Progenitor cell of endocrine pancreas (in vitro differentiated cells): Measurements from ENCODE around the gene MSH3. TPM values are rescaled to one million over a fixed set of nuclear protein-coding genes. Genes with fewer than 3 reads are reported as not detected.
"Not testable (repeated sequence)": the region's sequence is repeated elsewhere in the genome, so short reads cannot be mapped to it uniquely, and the experiment has no call there.

Experiments
- DNase-seq: peaks from one replicate; pipeline ENCODE4 v3.0.0; 2021; ENCODE audit warnings: low spot score; ENCODE audit not compliant: unreplicated experiment
- H3K27ac Mint-ChIP-seq: 2 replicates; pipeline ENCODE4 v1.8.0; 2021; ENCODE audit warnings: mild to moderate bottlenecking, moderate library complexity, mixed read lengths
- H3K27me3 Mint-ChIP-seq: 2 replicates; pipeline ENCODE4 v1.8.0; 2021; ENCODE audit warnings: mixed read lengths
- H3K36me3 Mint-ChIP-seq: 2 replicates; pipeline ENCODE4 v1.8.0; 2022; ENCODE audit warnings: mixed read lengths; ENCODE audit not compliant: insufficient read depth
- H3K4me1 Mint-ChIP-seq: 2 replicates; pipeline ENCODE4 v1.8.0; 2021; ENCODE audit warnings: low read depth, mixed read lengths
- H3K4me3 Mint-ChIP-seq: 2 replicates; pipeline ENCODE4 v1.8.0; 2021; ENCODE audit warnings: low read depth, mild to moderate bottlenecking, moderate library complexity, mixed read lengths
- H3K9me3 Mint-ChIP-seq: 2 replicates; pipeline ENCODE4 v1.8.0; 2021; ENCODE audit warnings: low read depth, mixed read lengths
- total RNA-seq: library from RNA; stranded (reverse); gene quantifications from 2 replicates; pipeline ENCODE4 v1.2.1, GENCODE V29; 2021
- TF ChIP-seq, protein P1 (sequence below): fragments of 200-600 bp; sonication (generic); IDR thresholded peaks from one replicate; pipeline ENCODE4 v1.5.0; 2021; ENCODE audit warnings: antibody characterized with exemption, mild to moderate bottlenecking; ENCODE audit not compliant: unreplicated experiment

The MSH3 gene
- total RNA-seq, 1 donor from 2014 or later: 16.9 TPM

DNA sequence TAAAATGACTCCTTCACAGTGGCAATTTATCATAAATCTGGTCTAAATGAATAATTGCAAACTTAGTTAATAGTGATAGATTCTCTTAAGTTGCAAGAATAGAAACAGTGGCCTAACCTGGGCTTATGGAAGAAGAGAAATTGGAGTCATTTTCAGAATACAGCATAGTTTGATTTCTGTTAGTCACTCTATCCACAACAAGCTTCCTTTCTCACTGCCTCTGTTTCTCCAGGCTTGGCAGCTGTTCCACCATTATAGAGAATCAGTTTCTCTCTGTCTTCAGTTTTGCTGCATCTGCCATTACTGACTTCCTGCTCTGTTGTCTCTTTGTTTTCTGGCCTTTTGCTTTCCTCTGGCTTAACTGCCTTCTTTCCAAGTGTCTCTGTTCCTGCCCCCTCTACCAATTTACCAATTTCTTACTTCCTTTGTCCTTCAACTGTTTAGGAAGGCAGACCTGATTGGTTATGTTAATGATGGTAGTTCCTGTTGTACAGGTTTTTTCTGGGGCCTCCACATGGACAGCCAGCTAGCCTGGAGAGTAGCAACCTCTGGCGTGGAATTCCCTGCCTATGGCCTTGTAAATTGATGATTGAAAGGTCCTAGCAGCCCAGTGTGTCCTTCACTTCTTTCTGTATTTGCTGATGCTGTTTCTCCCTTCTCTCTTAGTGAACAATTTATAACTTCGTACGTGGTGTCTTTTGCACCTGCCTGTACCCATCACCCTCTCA is 229.8 kb downstream of the MSH3 start:
- peaks cover 12% of the 10 kb centered on the region for H3K36me3 Mint-ChIP-seq
- no peak overlapping the region for H3K4me3 Mint-ChIP-seq
- H3K27me3 Mint-ChIP-seq: no peaks in the 10 kb centered on the region
- H3K4me1 Mint-ChIP-seq: peaks cover 16% of the 10 kb centered on the region
- no peak for DNase-seq
- no peak overlapping the region for H3K27ac Mint-ChIP-seq
- TF ChIP-seq, protein P1, sequence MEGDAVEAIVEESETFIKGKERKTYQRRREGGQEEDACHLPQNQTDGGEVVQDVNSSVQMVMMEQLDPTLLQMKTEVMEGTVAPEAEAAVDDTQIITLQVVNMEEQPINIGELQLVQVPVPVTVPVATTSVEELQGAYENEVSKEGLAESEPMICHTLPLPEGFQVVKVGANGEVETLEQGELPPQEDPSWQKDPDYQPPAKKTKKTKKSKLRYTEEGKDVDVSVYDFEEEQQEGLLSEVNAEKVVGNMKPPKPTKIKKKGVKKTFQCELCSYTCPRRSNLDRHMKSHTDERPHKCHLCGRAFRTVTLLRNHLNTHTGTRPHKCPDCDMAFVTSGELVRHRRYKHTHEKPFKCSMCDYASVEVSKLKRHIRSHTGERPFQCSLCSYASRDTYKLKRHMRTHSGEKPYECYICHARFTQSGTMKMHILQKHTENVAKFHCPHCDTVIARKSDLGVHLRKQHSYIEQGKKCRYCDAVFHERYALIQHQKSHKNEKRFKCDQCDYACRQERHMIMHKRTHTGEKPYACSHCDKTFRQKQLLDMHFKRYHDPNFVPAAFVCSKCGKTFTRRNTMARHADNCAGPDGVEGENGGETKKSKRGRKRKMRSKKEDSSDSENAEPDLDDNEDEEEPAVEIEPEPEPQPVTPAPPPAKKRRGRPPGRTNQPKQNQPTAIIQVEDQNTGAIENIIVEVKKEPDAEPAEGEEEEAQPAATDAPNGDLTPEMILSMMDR: no peak
- H3K9me3 Mint-ChIP-seq: peaks cover 9% of the 10 kb centered on the region

DNA sequence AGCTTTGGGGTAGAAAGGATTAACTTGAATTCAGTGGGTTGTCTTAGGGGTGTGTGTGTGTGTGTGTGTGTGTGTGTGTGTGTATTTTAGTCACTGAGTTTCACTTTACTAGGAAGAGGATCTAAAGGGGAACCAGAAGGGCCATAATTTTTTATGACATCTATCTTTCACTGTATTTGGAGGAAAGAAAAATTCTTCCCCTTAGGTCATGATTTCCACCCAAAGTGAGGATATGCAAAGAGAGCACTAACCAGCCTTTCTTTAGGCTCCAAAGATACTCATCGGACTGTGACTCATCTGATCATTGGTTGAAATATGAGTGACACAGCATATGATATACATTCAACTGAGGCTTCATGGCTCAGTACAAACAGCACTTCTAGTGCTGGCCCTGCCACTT is 230.5 kb downstream of the MSH3 start:
- Mint-ChIP-seq H3K9me3 (peaks cover 9% of the 10 kb centered on the region), H3K4me1 (peaks cover 16% of the 10 kb centered on the region), H3K36me3 (peaks cover 12% of the 10 kb centered on the region), H3K27me3 (no peaks in the 10 kb centered on the region), H3K27ac (no peak overlapping the region), H3K4me3 (no peak overlapping the region)
- DNase-seq: no peak
- TF ChIP-seq, protein P1: no peak

DNA sequence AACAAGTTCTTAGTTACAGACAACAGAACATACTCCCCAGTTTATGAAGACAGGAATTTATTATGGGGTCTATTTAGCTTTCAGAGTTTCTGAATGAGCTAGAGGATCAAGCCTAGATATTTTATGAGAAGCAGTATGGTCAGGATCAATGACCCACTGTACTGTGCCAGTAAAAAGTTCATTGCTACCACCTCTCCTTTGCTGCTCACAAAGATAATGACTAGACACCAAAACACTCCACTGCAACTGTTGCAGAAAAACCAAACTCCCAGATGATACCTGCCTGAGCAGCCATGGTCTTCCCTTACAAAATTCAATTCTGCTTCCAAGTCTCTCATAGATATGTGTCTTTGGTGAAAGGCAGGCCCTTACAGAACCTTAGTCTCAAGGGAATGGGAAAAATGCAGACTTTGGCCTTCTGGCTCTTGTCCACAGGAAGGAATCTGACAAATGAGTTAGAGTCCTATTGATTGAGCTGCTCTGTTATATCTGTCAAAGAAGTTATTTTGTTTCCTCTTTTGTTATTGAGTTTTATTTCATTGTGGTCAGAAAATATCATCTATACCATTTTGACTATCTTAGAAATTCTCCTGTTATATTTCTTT is 231.0 kb downstream of the MSH3 start:
- Mint-ChIP-seq H3K27ac (no peak overlapping the region), H3K27me3 (no peaks in the 10 kb centered on the region), H3K4me1 (peaks cover 16% of the 10 kb centered on the region), H3K36me3 (peaks cover 15% of the 10 kb centered on the region), H3K9me3 (peaks cover 10% of the 10 kb centered on the region), H3K4me3 (peak overlapping the region; percentile 5)
- TF ChIP-seq, protein P1: no peak
- DNase-seq: no peak

DNA sequence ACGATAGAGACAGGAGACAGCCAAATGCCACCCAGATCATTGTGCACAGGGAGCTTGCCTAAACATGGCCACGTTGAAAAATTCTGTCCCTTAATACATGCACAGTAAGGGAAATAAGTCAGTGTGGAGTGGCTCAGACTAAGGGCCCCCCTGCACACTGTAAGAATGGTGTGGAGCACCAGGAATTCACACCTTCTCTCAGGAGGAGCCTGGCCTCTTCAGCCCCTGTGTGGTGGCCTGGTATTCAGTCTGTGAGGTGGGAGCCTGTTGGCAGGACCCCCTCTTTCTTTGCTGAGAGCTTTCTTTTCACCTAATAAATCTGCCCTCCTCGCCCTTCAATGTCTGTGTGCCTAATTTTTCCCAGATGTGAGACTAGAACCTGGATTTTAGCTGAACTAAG is 239.6 kb downstream of the MSH3 start:
- TF ChIP-seq, protein P1: no peak
- no peak overlapping the region for H3K27ac Mint-ChIP-seq
- no peak for DNase-seq
- peaks cover 5% of the 10 kb centered on the region for H3K9me3 Mint-ChIP-seq
- no peaks in the 10 kb centered on the region for H3K27me3 Mint-ChIP-seq
- no peak overlapping the region for H3K4me3 Mint-ChIP-seq
- peaks cover 4% of the 10 kb centered on the region for H3K4me1 Mint-ChIP-seq
- H3K36me3 Mint-ChIP-seq: peaks cover 6% of the 10 kb centered on the region

DNA sequence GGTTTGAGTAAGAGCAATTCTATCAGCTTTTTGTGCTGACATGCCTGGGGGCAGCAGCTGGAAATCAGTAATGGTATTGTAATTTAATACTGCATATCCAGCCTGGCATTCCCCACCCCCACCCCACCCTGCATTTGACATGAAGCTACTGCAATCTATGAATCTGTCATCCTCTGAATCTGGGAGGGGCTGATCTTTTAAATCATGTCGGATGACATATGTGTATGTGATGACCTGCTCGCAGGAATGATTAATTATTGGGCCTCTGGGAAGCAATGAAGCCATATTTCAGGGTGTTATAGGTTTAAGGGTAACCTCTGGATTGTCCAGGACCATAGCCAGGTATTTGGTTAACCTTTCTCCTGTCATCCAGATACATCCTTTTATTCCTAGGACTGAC is 241.1 kb downstream of the MSH3 start:
- no peak overlapping the region for H3K4me3 Mint-ChIP-seq
- H3K9me3 Mint-ChIP-seq: peaks cover 3% of the 10 kb centered on the region
- H3K4me1 Mint-ChIP-seq: peaks cover 4% of the 10 kb centered on the region
- H3K27me3 Mint-ChIP-seq: no peaks in the 10 kb centered on the region
- no peak for DNase-seq
- TF ChIP-seq, protein P1: no peak
- no peak overlapping the region for H3K27ac Mint-ChIP-seq
- peaks cover 3% of the 10 kb centered on the region for H3K36me3 Mint-ChIP-seq

DNA sequence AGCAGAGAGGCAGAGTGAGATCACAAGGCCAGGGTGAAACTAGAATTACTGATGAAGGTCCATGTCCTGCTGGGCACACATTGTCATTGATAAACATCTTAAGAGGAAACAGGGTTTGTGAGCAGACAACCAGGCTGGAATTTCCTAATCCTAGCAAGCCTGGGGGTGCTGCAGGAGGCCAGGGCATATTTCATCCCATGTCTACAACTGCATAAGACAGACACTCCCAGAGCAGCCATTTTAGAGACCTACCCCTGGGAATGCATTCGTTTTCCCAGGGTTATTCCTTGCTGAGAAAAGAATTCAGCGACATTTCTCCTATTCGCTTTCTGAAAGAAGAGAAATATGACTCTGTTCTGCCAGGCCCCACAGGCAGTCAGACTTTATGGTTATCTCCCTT is 248.2 kb downstream of the MSH3 start:
- not testable (repeated sequence) for H3K27me3 Mint-ChIP-seq, H3K27ac Mint-ChIP-seq, H3K4me1 Mint-ChIP-seq, H3K36me3 Mint-ChIP-seq, H3K4me3 Mint-ChIP-seq, DNase-seq
- H3K9me3 Mint-ChIP-seq: peaks cover 11% of the 10 kb centered on the region
